Measurements from ENCODE around the gene HEMK1.

HEMK1 gene

GRCh38 chr3:50604110-50604621 is 34.8 kb downstream of the HEMK1 start:
- H3K4me3 ChIP-seq (ENCODE audit: low read depth, low read length), result no peak overlapping the region
- TF ChIP-seq CTCF (IDR thresholded peaks at IDR 0.05; ENCODE audit: low read depth, low read length), result no peak

- no peak for TF ChIP-seq CTCF (IDR thresholded peaks at IDR 0.05; ENCODE audit: low read depth, low read length)
Observed at GRCh38 chr3:50604628-50605588, 35.6 kb downstream of the HEMK1 start.

GRCh38 chr3:50605901-50606326 is 36.6 kb downstream of the HEMK1 start:
- no peak for TF ChIP-seq CTCF (IDR thresholded peaks at IDR 0.05; ENCODE audit: low read depth, low read length)
- no peak overlapping the region for H3K4me3 ChIP-seq (ENCODE audit: low read depth, low read length)

More at GRCh38 chr3:50604628-50605588, 35.6 kb downstream of the HEMK1 start:
- no peak overlapping the region for H3K4me3 ChIP-seq (ENCODE audit: low read depth, low read length)

- TF ChIP-seq CTCF (IDR thresholded peaks at IDR 0.05; ENCODE audit: low read depth, low read length), result no peak
- H3K4me3 ChIP-seq (ENCODE audit: low read depth, low read length), result no peak overlapping the region
Observed at GRCh38 chr3:50606596-50606995, 37.3 kb downstream of the HEMK1 start.

GRCh38 chr3:50607271-50608091 is 38.2 kb downstream of the HEMK1 start:
- no peak overlapping the region for H3K4me3 ChIP-seq (ENCODE audit: low read depth, low read length)
- TF ChIP-seq CTCF (IDR thresholded peaks at IDR 0.05; ENCODE audit: low read depth, low read length), result no peak

GRCh38 chr3:50608278-50608677 is 39.0 kb downstream of the HEMK1 start:
- H3K4me3 ChIP-seq (ENCODE audit: low read depth, low read length), result no peak overlapping the region

More at GRCh38 chr3:50608278-50608677, 39.0 kb downstream of the HEMK1 start:
- no peak for TF ChIP-seq CTCF (IDR thresholded peaks at IDR 0.05; ENCODE audit: low read depth, low read length)

Measured in WI38 (cell line).